MM.1S (cell line): Measurements from ENCODE around the gene ARHGAP1.

Experiments
- DNase-seq: peaks from one replicate; pipeline ENCODE4 v3.0.0-alpha.2; 2015
- H2AFZ ChIP-seq: fragments of 300-600 bp; sonication (generic); 2 replicates; pipeline ENCODE4 v1.6.0; 2016; ENCODE audit warnings: antibody characterized with exemption, low read length
- H3F3A ChIP-seq: fragments of 300-600 bp; sonication (generic); 2 replicates; pipeline ENCODE4 v1.6.1; 2016; ENCODE audit warnings: mild to moderate bottlenecking, antibody characterized with exemption, low read length, moderate library complexity, mixed read lengths; ENCODE audit not compliant: insufficient read depth
- H3K27ac ChIP-seq: fragments of 300-600 bp; sonication (generic); 2 replicates; pipeline ENCODE4 v1.5.1; 2016; ENCODE audit warnings: mild to moderate bottlenecking, low read length
- H3K27me3 ChIP-seq: fragments of 300-600 bp; sonication (generic); replicated peaks from 2 replicates; pipeline ENCODE4 v1.6.0; 2016; ENCODE audit warnings: low read length; ENCODE audit not compliant: insufficient read depth
- H3K36me3 ChIP-seq: fragments of 300-600 bp; sonication (generic); replicated peaks from 2 replicates; pipeline ENCODE4 v1.6.1; 2016; ENCODE audit warnings: mild to moderate bottlenecking, low read length, mixed read lengths; ENCODE audit not compliant: insufficient read depth
- H3K4me1 ChIP-seq: fragments of 300-600 bp; sonication (generic); 2 replicates; pipeline ENCODE4 v1.6.1; 2016; ENCODE audit warnings: low read length, mixed read lengths
- H3K4me2 ChIP-seq: fragments of 300-600 bp; sonication (generic); 2 replicates; pipeline ENCODE4 v1.6.0; 2016; ENCODE audit warnings: low read depth, low read length
- H3K4me3 ChIP-seq: fragments of 300-600 bp; sonication (generic); 2 replicates; pipeline ENCODE4 v1.5.1; 2016; ENCODE audit warnings: low read length, mixed read lengths
- H3K79me2 ChIP-seq: fragments of 300-600 bp; sonication (generic); 2 replicates; pipeline ENCODE4 v1.6.1; 2016; ENCODE audit warnings: mixed run types, low read length, mixed read lengths
- H3K9ac ChIP-seq: fragments of 300-600 bp; sonication (generic); 2 replicates; pipeline ENCODE4 v1.6.1; 2016; ENCODE audit warnings: low read length, mixed read lengths
- H3K9me2 ChIP-seq: fragments of 300-600 bp; sonication (generic); replicated peaks from 2 replicates; pipeline ENCODE4 v1.6.1; 2016; ENCODE audit warnings: mild to moderate bottlenecking, low read length, mixed read lengths; ENCODE audit not compliant: insufficient read depth
- H3K9me3 ChIP-seq: fragments of 300-600 bp; sonication (generic); replicated peaks from 2 replicates; pipeline ENCODE4 v1.6.1; 2016; ENCODE audit warnings: mild to moderate bottlenecking, low read length, mixed read lengths; ENCODE audit not compliant: insufficient read depth
- H4K20me1 ChIP-seq: fragments of 300-600 bp; sonication (generic); 2 replicates; pipeline ENCODE4 v1.6.1; 2016; ENCODE audit warnings: mild to moderate bottlenecking, low read length, moderate library complexity, mixed read lengths; ENCODE audit not compliant: insufficient read depth
- EZH2 ChIP-seq: fragments of 300-600 bp; sonication (generic); optimal IDR thresholded peaks from 2 replicates; pipeline ENCODE3; 2017; ENCODE audit warnings: low read depth, mild to moderate bottlenecking, antibody characterized with exemption, low read length, mixed read lengths
- EZH2phosphoT487 ChIP-seq: fragments of 300-600 bp; sonication (generic); IDR thresholded peaks from 2 replicates; pipeline ENCODE4 v1.6.1; 2018; ENCODE audit warnings: antibody characterized with exemption, low read length
- TF ChIP-seq, protein P1 (sequence below): fragments of 300-600 bp; sonication (generic); IDR thresholded peaks from 2 replicates; pipeline ENCODE4 v1.5.1; 2016; ENCODE audit warnings: antibody characterized with exemption, low read length, mixed read lengths

ARHGAP1 gene

DNA sequence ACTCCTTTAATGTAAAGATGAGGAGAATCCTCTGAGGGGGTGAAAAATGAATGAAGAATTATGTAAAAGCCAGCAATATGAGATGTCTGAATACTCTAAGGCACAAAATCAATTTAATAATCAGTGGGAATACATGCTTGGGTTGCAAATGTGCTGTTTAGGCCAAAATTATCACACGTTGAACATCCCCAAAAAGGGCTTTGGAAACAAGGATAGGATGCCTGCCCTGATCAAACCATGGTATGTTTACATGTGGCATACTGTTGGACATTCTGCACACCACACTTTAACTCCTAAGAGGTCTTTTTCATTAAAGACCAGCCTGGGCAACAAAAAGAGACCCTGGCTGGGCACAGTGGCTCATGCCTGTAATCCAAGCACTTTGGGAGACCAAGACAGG, 44.9 kb upstream of the ARHGAP1 start:
- H3K27me3 ChIP-seq = no peaks in the 10 kb centered on the region
- H3K9ac ChIP-seq = no peak overlapping the region
- H3F3A ChIP-seq = no peaks in the 10 kb centered on the region
- H3K27ac ChIP-seq = no peak overlapping the region
- no peaks in the 10 kb centered on the region for H4K20me1 ChIP-seq
- no peak for TF ChIP-seq EZH2phosphoT487
- TF ChIP-seq, protein P1, sequence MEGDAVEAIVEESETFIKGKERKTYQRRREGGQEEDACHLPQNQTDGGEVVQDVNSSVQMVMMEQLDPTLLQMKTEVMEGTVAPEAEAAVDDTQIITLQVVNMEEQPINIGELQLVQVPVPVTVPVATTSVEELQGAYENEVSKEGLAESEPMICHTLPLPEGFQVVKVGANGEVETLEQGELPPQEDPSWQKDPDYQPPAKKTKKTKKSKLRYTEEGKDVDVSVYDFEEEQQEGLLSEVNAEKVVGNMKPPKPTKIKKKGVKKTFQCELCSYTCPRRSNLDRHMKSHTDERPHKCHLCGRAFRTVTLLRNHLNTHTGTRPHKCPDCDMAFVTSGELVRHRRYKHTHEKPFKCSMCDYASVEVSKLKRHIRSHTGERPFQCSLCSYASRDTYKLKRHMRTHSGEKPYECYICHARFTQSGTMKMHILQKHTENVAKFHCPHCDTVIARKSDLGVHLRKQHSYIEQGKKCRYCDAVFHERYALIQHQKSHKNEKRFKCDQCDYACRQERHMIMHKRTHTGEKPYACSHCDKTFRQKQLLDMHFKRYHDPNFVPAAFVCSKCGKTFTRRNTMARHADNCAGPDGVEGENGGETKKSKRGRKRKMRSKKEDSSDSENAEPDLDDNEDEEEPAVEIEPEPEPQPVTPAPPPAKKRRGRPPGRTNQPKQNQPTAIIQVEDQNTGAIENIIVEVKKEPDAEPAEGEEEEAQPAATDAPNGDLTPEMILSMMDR = no peak
- no peaks in the 10 kb centered on the region for H3K4me1 ChIP-seq
- H3K4me3 ChIP-seq = no peak overlapping the region
- H3K79me2 ChIP-seq = no peaks in the 10 kb centered on the region
- H3K36me3 ChIP-seq = peaks cover 8% of the 10 kb centered on the region; the same call in 1 of the 2 replicates
- no peak overlapping the region for H3K4me2 ChIP-seq
- H3K9me3 ChIP-seq = no peaks in the 10 kb centered on the region
- H2AFZ ChIP-seq = no peak overlapping the region
- DNase-seq = no peak
- no peaks in the 10 kb centered on the region for H3K9me2 ChIP-seq

DNA sequence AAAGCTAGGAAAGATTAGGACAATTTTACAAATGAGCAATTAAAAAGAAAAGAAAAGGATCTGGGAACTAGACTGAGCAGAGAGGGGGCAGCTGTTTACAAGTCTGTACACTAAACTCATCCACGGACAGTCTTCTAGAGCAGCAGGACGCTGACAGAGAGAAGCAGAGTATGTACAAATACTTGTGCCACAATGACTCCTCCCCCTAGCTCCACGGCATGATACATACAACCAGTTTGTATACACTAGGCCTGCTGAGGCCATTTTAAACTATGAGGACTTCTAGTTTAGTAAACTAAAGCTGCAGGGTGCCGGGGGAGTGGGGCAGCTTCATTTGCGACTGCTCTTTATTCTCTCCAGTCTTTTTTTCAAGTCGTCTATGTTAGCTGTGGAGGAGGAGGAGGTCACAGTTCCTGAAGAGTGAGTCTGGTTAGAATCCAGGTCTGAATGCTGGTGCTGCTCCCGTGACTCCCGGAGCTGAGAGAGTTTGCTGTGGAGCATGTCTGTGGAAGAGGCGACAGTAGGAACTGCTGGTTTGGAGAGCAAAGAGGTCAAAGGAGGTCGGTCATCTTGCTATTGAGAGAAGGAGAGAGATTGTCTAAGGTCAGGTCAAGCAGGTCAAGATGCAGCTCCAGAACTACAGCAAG, 43.4 kb upstream of the ARHGAP1 start:
- H3K9me2 ChIP-seq = no peaks in the 10 kb centered on the region
- H3K4me1 ChIP-seq = no peaks in the 10 kb centered on the region
- no peaks in the 10 kb centered on the region for H3K27me3 ChIP-seq
- no peak overlapping the region for H3K4me3 ChIP-seq
- DNase-seq = no peak
- H3K4me2 ChIP-seq = no peak overlapping the region
- H2AFZ ChIP-seq = no peak overlapping the region
- no peak overlapping the region for H3K9ac ChIP-seq
- H3F3A ChIP-seq = no peaks in the 10 kb centered on the region
- TF ChIP-seq EZH2 (no peak), EZH2phosphoT487 (no peak)
- TF ChIP-seq, protein P1 = no peak
- no peaks in the 10 kb centered on the region for H3K79me2 ChIP-seq
- H4K20me1 ChIP-seq = no peaks in the 10 kb centered on the region
- no peak overlapping the region for H3K27ac ChIP-seq
- H3K36me3 ChIP-seq = peaks cover 8% of the 10 kb centered on the region; the same call in 1 of the 2 replicates
- H3K9me3 ChIP-seq = no peaks in the 10 kb centered on the region

GRCh38 chr11:46743043-46743442, 42.6 kb upstream of the ARHGAP1 start:
- Histone ChIP-seq H3K4me2 (no peak overlapping the region), H3K27me3 (no peaks in the 10 kb centered on the region), H4K20me1 (no peaks in the 10 kb centered on the region), H3K27ac (no peak overlapping the region), H3K9me2 (no peaks in the 10 kb centered on the region), H3K36me3 (peaks cover 8% of the 10 kb centered on the region; the same call in 1 of the 2 replicates), H3F3A (no peaks in the 10 kb centered on the region), H3K4me1 (no peaks in the 10 kb centered on the region), H2AFZ (no peak overlapping the region), H3K4me3 (no peak overlapping the region), H3K9me3 (no peaks in the 10 kb centered on the region), H3K79me2 (no peaks in the 10 kb centered on the region), H3K9ac (no peak overlapping the region)
- TF ChIP-seq, protein P1 = no peak
- TF ChIP-seq EZH2 (no peak), EZH2phosphoT487 (no peak)
- no peak for DNase-seq
